ENCODE data around the gene MT1A.

GRCh38 chr16:56645838-56646237 is 7.4 kb downstream of the MT1A start:
- TF ChIP-seq CTCF (IDR thresholded peaks at IDR 0.05; ENCODE audit: low read depth, low read length) (no peak), POLR2A (IDR thresholded peaks at IDR 0.05; ENCODE audit: extremely low read depth, insufficient read length) (no peak), MAX (IDR thresholded peaks at IDR 0.05; ENCODE audit: low read depth, low read length) (no peak)
